Fibroblast of mammary gland (primary cell): ENCODE data around the gene POLD2.
"Not testable (repeated sequence)": the region's sequence is repeated elsewhere in the genome, so short reads cannot be mapped to it uniquely, and the experiment has no call there.

ENCODE experiments used
- DNase-seq: peaks from one replicate; pipeline ENCODE4 v3.0.0-alpha.2; 2010; ENCODE audit warnings: low read depth
- H3K4me3 ChIP-seq: 2 replicates; pipeline ENCODE4 v1.5.1; 2011; ENCODE audit warnings: low read depth, mild to moderate bottlenecking, low read length, moderate library complexity; ENCODE audit not compliant: control insufficient read depth
- TF ChIP-seq, protein P1 (sequence below): conservative IDR thresholded peaks from 2 replicates; pipeline ENCODE4 v1.5.1; 2011; ENCODE audit warnings: low read depth, low read length, inconsistent platforms; ENCODE audit not compliant: control insufficient read depth, insufficient read depth

Gene POLD2

DNA sequence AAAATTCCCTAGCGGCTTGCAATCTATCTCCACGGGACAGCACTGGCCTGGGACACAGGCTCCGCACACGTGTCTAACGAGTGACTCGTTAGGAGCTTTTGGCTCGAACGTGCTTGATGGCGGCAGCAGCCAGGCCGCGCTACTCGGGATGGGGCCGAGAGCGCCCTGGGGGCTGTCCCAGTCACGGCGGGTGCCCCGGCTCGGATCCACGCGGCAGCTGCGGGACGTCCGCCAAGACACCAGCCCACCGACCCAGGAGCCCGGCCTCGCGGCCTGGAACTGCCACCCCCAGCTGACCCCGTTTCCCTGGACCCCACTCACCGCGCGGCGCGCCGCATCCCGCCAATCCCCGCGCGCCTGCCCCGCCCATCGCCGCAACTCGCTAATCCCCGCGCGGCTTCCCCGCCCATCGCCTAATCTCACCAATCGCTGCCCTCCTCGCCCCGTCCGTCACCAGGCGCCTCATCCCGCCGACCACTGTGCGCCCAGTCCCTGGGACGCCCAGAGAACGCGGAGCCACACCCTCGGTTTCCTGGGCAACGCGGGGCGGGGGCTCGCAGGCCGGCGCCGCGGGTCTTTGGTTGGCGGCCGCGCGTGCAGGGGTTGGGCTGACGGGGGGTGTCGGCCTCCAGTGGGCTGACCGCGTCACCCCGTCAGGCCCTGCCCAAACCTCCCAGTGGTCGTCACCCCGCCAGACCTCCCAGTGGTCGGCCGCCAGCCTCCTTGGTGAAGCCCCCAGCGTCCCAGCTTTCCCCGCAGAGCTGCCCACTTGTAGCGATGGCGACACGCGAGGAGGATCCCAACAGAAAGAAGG lies at the start of gene POLD2:
Gene POLD2, minus strand, starts transcription at position 359 of the 814 bp plus-strand sequence. CDS start 1,495 bp downstream, outside the sequence.
- DNase-seq, result peak; percentile 93
- TF ChIP-seq, protein P1, sequence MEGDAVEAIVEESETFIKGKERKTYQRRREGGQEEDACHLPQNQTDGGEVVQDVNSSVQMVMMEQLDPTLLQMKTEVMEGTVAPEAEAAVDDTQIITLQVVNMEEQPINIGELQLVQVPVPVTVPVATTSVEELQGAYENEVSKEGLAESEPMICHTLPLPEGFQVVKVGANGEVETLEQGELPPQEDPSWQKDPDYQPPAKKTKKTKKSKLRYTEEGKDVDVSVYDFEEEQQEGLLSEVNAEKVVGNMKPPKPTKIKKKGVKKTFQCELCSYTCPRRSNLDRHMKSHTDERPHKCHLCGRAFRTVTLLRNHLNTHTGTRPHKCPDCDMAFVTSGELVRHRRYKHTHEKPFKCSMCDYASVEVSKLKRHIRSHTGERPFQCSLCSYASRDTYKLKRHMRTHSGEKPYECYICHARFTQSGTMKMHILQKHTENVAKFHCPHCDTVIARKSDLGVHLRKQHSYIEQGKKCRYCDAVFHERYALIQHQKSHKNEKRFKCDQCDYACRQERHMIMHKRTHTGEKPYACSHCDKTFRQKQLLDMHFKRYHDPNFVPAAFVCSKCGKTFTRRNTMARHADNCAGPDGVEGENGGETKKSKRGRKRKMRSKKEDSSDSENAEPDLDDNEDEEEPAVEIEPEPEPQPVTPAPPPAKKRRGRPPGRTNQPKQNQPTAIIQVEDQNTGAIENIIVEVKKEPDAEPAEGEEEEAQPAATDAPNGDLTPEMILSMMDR, result no peak

DNA sequence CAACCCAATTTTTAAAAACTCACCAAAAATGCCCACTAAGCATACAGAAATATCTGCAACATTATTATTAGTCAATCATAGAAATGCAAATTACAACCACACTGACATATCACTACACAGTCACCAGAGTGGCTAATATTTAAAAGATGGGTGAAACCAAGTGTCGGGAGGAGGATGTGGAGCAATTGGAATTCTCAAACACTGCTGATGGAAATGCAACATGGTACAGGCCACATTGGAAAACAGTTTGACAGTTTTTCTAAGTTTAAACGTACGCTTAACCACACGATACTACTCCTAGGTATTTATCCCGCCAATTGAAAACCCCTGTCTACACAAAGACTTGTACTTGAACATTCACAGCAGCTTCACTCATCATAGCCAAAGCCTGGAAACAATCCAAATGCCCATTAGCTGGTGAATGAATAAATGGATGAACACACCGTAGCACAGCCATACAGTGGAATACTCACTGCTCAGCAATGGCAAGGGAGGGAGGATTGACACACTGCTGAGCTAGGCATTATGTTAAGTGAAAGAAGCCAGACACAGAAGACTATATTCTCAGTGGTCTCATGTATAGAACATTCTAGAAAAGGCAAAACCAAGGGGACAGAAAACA lies 49.6 kb upstream of the POLD2 start:
- no peak for DNase-seq
- TF ChIP-seq, protein P1, result no peak
- H3K4me3 ChIP-seq, result no peak overlapping the region

More for the DNA sequence above, at the start of gene POLD2:
- peak within 1 kb of the TSS; percentile 74 for H3K4me3 ChIP-seq

DNA sequence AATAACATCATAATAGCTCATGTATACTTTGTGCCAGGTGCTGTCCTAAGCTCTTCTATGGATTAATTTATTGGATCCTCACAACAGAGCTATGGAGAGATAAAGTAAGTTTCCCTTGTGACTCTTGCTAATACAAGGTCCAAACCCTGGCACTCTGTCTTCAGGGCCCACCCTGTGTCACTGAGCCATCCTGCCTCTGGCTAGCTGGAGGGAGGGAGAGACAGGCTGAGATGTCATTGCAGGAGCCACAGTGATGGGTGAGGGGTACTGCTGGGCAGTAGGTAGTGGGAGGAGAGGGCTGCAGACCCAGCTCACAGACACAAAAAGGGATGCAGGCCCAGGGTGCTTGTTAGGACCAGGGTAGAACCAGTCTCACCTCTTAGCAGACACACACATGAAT lies 49.0 kb upstream of the POLD2 start:
- no peak overlapping the region for H3K4me3 ChIP-seq
- TF ChIP-seq, protein P1, result no peak
- no peak for DNase-seq

DNA sequence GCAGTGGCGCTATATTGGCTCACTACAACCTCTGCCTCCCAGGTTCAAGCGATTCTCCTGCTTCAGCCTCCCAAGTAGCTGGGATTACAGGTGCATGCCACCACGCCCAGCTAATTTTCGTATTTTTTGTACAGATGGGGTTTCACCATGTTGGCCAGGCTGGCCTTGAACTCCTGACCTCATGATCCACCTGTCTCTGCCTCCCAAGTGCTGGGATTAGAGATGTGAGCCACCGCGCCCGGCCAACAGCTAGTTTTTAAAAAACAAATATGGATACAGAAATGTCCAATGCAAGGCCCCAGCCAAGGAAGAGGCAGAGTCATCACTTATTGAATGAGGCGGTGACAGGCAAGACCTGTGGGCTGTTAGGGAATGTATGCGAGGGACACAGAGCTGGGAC lies 48.6 kb upstream of the POLD2 start:
- H3K4me3 ChIP-seq, DNase-seq: not testable (repeated sequence)

DNA sequence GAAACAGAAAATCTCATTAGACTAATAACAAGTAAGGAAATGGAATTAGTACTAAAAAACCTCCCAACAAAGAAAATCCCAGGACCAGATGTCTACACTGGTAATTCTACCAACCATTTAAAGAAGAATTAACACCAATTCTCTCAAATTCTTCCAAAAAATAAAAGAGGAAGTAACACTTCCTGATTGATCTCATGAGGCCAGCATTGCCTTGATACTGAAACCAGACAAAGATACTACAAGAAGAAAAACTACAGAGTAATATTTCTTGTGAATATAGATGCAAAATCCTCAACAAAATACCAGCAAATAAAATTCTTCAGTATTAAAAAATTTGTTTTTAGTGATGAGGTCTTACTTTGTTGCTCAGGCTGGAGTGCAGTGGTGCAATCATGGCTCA lies 44.6 kb upstream of the POLD2 start:
- DNase-seq, result no peak
- TF ChIP-seq, protein P1, result no peak
- no peak overlapping the region for H3K4me3 ChIP-seq

DNA sequence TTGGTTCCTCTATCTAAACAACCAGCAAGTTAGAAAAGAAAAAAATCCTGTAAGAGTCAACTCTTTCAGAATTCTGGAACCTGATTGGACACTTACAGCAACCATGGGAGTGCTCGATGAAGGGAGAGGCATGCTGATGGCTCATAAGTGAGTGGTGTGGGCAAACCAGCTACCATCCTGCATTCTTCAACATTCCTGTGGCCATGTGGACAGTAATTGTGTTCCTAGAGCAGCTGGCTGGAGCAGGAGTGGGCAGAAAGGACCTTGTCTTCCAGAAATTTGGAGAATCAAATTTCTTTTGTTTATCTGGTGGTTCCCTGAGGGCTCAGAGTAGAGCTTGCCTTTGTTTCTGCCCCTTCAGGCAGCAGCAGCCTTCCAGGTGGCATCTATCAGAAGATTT lies 40.2 kb upstream of the POLD2 start:
- TF ChIP-seq, protein P1, result no peak
- peak; percentile 81 for DNase-seq
- no peak overlapping the region for H3K4me3 ChIP-seq

DNA sequence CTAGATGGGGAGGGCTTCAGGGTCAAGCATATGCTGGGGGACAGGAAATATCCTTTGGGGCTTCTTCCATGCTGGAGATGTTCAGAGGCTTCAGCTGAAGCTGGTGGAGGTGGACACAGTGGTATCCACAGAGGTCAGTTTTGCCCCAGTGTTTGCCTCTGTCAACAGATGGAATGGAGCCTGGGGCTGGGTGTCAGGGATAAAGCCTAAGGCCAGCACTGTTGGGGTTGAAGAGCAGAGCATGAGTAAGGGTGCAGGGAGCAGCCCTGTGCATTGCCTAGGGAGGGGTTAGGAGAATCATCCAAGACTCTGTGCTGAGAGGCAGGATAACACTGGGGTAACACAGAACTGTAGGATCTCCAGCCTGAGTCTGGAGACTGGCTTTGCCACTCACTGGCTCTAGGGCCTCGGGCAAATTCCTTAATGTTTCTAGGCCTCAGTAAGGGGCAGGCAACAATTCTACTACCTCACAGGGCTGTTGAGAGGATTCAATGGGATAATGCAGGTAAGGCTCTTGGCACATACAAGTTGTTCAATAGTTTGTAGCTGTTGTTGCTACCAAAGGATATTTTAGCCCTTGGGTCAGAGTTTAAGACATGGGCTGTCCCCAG lies 39.5 kb upstream of the POLD2 start:
- TF ChIP-seq, protein P1, result no peak
- DNase-seq, result no peak
- H3K4me3 ChIP-seq, result no peak overlapping the region
